Left ventricle myocardium inferior (tissue), 1 donor: ENCODE results near the gene ATXN1. TPM values are rescaled to one million over a fixed set of nuclear protein-coding genes. Genes with fewer than 3 reads are reported as not detected.

Source experiments
- DNase-seq: peaks from one replicate; pipeline ENCODE4 v3.0.0-alpha.2; 2020
- H3K27ac ChIP-seq: fragments of 200-600 bp; replicated peaks from 2 replicates; pipeline ENCODE4 v1.8.0; 2021
- H3K27me3 ChIP-seq: fragments of 200-600 bp; 2 replicates; pipeline ENCODE4 v1.8.0; 2021; ENCODE audit warnings: low read depth
- H3K36me3 ChIP-seq: fragments of 200-600 bp; 2 replicates; pipeline ENCODE4 v1.8.0; 2021
- H3K4me1 ChIP-seq: fragments of 200-600 bp; 2 replicates; pipeline ENCODE4 v1.8.0; 2021
- H3K4me3 ChIP-seq: fragments of 200-600 bp; 2 replicates; pipeline ENCODE4 v1.8.0; 2021; ENCODE audit warnings: mild to moderate bottlenecking, moderate library complexity
- H3K9me3 ChIP-seq: fragments of 200-600 bp; replicated peaks from 2 replicates; pipeline ENCODE4 v1.8.0; 2021
- CTCF ChIP-seq: fragments of 200-600 bp; IDR thresholded peaks from 2 replicates; pipeline ENCODE4 v1.8.0; 2021; ENCODE audit warnings: antibody characterized with exemption, mild to moderate bottlenecking, borderline replicate concordance
- intact Hi-C: fragments of 100-400 bp; cut with micrococcal nuclease; formaldehyde crosslinking; loops from one replicate; pipeline ENCODE4 v1.11.0; 2022
- total RNA-seq: library from RNA; stranded (reverse); fragmentation: NEBNext Ultra II Directional; extraction: Animal tissue kit (Norgen Biotek cat#: 25700); gene quantifications from one replicate; pipeline ENCODE4 v1.2.1, GENCODE V29; 2021
- donor health status: DM: no; HTN: yes; CAD: no; lungs with severe emphysema.

Gene ATXN1
- total RNA-seq, 1 donor from 2014 or later: 41.5 TPM

GRCh38 chr6:16491666-16492313 is 269.5 kb downstream of the ATXN1 start:
- H3K4me1 ChIP-seq: peaks cover 33% of the 10 kb centered on the region
- no peaks in the 10 kb centered on the region for H3K27me3 ChIP-seq
- intact Hi-C loops: no loop called here
- no peak overlapping the region for H3K27ac ChIP-seq
- H3K36me3 ChIP-seq: no peaks in the 10 kb centered on the region
- DNase-seq: no peak
- no peak overlapping the region for H3K4me3 ChIP-seq
- no peak for TF ChIP-seq CTCF
- H3K9me3 ChIP-seq: no peaks in the 10 kb centered on the region

- no peaks in the 10 kb centered on the region for H3K27me3 ChIP-seq
- no peak overlapping the region for H3K27ac ChIP-seq
- H3K4me1 ChIP-seq: peaks cover 25% of the 10 kb centered on the region
- TF ChIP-seq CTCF: no peak
- no peak overlapping the region for H3K4me3 ChIP-seq
- intact Hi-C loops: no loop called here
- peaks cover 6% of the 10 kb centered on the region for H3K36me3 ChIP-seq
- DNase-seq: no peak
- H3K9me3 ChIP-seq: no peaks in the 10 kb centered on the region
Observed at GRCh38 chr6:16490616-16491015, 270.6 kb downstream of the ATXN1 start.

GRCh38 chr6:16488813-16489212 is 272.4 kb downstream of the ATXN1 start:
- TF ChIP-seq CTCF: no peak
- H3K27ac ChIP-seq: no peak overlapping the region

GRCh38 chr6:16487996-16488674 is 273.1 kb downstream of the ATXN1 start:
- intact Hi-C loops: no loop called here
- peaks cover 2% of the 10 kb centered on the region for H3K9me3 ChIP-seq

More at GRCh38 chr6:16488813-16489212, 272.4 kb downstream of the ATXN1 start:
- H3K4me3 ChIP-seq: no peak overlapping the region
- peaks cover 15% of the 10 kb centered on the region for H3K4me1 ChIP-seq
- no peak for DNase-seq
- intact Hi-C loops: no loop called here
- H3K27me3 ChIP-seq: no peaks in the 10 kb centered on the region
- no peaks in the 10 kb centered on the region for H3K9me3 ChIP-seq
- peaks cover 16% of the 10 kb centered on the region for H3K36me3 ChIP-seq

GRCh38 chr6:16486661-16487060 is 274.6 kb downstream of the ATXN1 start:
- no peak overlapping the region for H3K4me3 ChIP-seq
- peaks cover 16% of the 10 kb centered on the region for H3K36me3 ChIP-seq
- no peak overlapping the region for H3K27ac ChIP-seq
- no peak for DNase-seq
- intact Hi-C loops: no loop called here
- no peaks in the 10 kb centered on the region for H3K27me3 ChIP-seq
- no peak for TF ChIP-seq CTCF
- peaks cover 15% of the 10 kb centered on the region for H3K4me1 ChIP-seq
- H3K9me3 ChIP-seq: peaks cover 9% of the 10 kb centered on the region

More at GRCh38 chr6:16487996-16488674, 273.1 kb downstream of the ATXN1 start:
- peaks cover 16% of the 10 kb centered on the region for H3K36me3 ChIP-seq
- H3K27me3 ChIP-seq: no peaks in the 10 kb centered on the region
- H3K4me3 ChIP-seq: no peak overlapping the region
- no peak for TF ChIP-seq CTCF
- peaks cover 15% of the 10 kb centered on the region for H3K4me1 ChIP-seq
- no peak overlapping the region for H3K27ac ChIP-seq
- DNase-seq: no peak
